ENCODE results near the gene KMT2D.

Gene KMT2D

DNA sequence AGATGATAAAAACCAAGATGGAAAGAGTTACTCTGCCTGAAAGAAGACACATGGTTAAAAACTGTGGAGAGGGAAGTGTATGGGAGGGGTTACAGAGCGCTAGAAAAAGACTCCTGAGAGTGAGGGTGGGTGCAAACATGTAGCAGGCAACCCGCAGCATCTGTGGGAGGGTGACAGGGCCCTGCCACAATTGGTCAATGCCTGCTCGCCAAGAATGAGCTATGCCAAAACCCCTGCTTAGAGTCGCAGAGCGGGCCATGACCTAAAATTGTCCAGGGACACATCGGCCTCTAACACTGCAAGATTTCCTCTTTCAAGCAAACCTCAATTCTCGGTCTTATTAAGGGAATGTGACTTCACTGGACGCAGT is 42.7 kb downstream of the KMT2D start:
- Histone ChIP-seq H3K4me3 (replicated peaks; ENCODE audit: insufficient read depth, low read length) (peak overlapping the region; percentile 70), H3K27me3 (ENCODE audit: insufficient read depth, poor library complexity, severe bottlenecking) (no peaks in the 10 kb centered on the region), H3K27ac (replicated peaks) (peak overlapping the region; percentile 94)
- peak; percentile 62 to 70 for DNase-seq (ENCODE audit: low read depth in 1 of 2, low spot score in 1 of 2)
- TF ChIP-seq POLR2AphosphoS5 (IDR thresholded peaks at IDR 0.05; ENCODE audit: low read depth) (no peak), SPI1 (IDR thresholded peaks at IDR 0.05; ENCODE audit: borderline replicate concordance, low read depth) (peak; percentile 47; the same call in 1 of the 2 replicates)

DNA sequence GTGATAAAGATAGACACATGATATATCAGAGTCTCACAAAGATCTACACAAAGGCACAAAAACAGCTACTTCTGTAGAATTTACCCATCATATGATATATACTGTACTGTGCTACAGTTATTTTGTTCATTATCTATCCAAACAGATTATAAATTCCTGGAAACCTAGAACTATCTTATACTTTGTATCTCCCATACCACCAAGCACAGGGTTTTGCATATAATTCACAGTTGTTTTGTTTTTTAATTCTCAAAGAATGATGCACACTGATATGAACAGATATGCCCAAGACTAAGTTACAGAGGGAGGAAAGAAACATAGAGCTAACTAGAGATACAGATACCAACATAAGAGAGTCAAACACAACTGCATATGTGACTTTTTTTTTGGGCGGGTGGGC is 45.4 kb downstream of the KMT2D start:
- DNase-seq (ENCODE audit: low read depth in 1 of 2, low spot score in 1 of 2), result no peak
- Histone ChIP-seq H3K27me3 (ENCODE audit: insufficient read depth, poor library complexity, severe bottlenecking) (no peaks in the 10 kb centered on the region), H3K4me3 (replicated peaks; ENCODE audit: insufficient read depth, low read length) (no peak overlapping the region), H3K27ac (replicated peaks) (no peak overlapping the region)
- TF ChIP-seq, protein P1, sequence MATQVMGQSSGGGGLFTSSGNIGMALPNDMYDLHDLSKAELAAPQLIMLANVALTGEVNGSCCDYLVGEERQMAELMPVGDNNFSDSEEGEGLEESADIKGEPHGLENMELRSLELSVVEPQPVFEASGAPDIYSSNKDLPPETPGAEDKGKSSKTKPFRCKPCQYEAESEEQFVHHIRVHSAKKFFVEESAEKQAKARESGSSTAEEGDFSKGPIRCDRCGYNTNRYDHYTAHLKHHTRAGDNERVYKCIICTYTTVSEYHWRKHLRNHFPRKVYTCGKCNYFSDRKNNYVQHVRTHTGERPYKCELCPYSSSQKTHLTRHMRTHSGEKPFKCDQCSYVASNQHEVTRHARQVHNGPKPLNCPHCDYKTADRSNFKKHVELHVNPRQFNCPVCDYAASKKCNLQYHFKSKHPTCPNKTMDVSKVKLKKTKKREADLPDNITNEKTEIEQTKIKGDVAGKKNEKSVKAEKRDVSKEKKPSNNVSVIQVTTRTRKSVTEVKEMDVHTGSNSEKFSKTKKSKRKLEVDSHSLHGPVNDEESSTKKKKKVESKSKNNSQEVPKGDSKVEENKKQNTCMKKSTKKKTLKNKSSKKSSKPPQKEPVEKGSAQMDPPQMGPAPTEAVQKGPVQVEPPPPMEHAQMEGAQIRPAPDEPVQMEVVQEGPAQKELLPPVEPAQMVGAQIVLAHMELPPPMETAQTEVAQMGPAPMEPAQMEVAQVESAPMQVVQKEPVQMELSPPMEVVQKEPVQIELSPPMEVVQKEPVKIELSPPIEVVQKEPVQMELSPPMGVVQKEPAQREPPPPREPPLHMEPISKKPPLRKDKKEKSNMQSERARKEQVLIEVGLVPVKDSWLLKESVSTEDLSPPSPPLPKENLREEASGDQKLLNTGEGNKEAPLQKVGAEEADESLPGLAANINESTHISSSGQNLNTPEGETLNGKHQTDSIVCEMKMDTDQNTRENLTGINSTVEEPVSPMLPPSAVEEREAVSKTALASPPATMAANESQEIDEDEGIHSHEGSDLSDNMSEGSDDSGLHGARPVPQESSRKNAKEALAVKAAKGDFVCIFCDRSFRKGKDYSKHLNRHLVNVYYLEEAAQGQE (IDR thresholded peaks at IDR 0.05; ENCODE audit: insufficient replicate concordance, low read depth), result no peak

DNA sequence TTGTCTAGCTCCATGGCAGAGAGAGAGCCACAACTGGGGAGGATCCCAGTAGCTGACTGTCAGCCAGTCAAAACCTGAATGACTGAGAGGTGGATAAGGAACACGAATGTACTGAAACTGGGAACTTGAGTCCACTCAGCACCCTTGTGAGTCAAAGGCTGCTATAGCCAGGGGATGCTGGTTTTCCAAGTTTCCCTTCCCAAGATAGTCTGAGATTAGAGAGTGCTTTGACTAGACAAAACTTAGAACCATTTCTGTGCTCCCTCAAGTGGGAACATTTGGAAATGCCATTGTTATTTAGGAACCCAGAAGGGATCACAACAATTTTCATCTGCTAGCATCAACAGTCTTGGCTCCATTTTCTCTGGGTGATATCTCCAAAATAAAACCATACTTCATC is 46.0 kb downstream of the KMT2D start:
- Histone ChIP-seq H3K4me3 (replicated peaks; ENCODE audit: insufficient read depth, low read length) (no peak overlapping the region), H3K27ac (replicated peaks) (no peak overlapping the region), H3K27me3 (ENCODE audit: insufficient read depth, poor library complexity, severe bottlenecking) (no peaks in the 10 kb centered on the region)
- DNase-seq (ENCODE audit: low read depth in 1 of 2, low spot score in 1 of 2), result no peak
- TF ChIP-seq POLR2AphosphoS5 (IDR thresholded peaks at IDR 0.05; ENCODE audit: low read depth) (no peak), GABPA (IDR thresholded peaks at IDR 0.05; ENCODE audit: low read depth) (no peak), SPI1 (IDR thresholded peaks at IDR 0.05; ENCODE audit: borderline replicate concordance, low read depth) (no peak)
- TF ChIP-seq, protein P2, sequence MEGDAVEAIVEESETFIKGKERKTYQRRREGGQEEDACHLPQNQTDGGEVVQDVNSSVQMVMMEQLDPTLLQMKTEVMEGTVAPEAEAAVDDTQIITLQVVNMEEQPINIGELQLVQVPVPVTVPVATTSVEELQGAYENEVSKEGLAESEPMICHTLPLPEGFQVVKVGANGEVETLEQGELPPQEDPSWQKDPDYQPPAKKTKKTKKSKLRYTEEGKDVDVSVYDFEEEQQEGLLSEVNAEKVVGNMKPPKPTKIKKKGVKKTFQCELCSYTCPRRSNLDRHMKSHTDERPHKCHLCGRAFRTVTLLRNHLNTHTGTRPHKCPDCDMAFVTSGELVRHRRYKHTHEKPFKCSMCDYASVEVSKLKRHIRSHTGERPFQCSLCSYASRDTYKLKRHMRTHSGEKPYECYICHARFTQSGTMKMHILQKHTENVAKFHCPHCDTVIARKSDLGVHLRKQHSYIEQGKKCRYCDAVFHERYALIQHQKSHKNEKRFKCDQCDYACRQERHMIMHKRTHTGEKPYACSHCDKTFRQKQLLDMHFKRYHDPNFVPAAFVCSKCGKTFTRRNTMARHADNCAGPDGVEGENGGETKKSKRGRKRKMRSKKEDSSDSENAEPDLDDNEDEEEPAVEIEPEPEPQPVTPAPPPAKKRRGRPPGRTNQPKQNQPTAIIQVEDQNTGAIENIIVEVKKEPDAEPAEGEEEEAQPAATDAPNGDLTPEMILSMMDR (IDR thresholded peaks at IDR 0.05; ENCODE audit: insufficient read depth, low read length), result no peak

DNA sequence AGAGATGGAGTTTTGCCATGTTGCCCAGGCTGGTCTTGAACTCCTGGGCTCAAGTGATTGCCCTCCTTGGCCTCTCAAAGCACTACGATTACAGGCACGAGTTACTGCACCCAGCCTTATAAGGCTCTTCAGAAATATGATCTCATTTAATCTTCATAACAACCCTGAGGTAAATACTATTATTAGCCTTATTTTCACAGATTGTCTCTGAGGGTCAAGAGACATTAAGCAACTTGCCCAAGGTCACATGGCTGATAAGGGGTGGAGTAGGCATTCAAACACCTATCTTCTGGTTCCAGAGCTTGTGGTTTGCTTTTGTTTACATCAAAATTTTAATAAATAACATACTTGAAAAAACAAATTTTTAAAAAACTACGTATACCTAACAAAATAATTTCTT is 47.2 kb downstream of the KMT2D start:
- H3K4me3 ChIP-seq (replicated peaks; ENCODE audit: insufficient read depth, low read length), result no peak overlapping the region
- DNase-seq (ENCODE audit: low read depth in 1 of 2, low spot score in 1 of 2), result no peak
- no peak for TF ChIP-seq SPI1 (IDR thresholded peaks at IDR 0.05; ENCODE audit: borderline replicate concordance, low read depth)
- no peak for TF ChIP-seq POLR2AphosphoS5 (IDR thresholded peaks at IDR 0.05; ENCODE audit: low read depth)
- TF ChIP-seq, protein P2 (IDR thresholded peaks at IDR 0.05; ENCODE audit: insufficient read depth, low read length), result no peak
- TF ChIP-seq, protein P1 (IDR thresholded peaks at IDR 0.05; ENCODE audit: insufficient replicate concordance, low read depth), result no peak
- no peak for TF ChIP-seq GABPA (IDR thresholded peaks at IDR 0.05; ENCODE audit: low read depth)
- no peaks in the 10 kb centered on the region for H3K27me3 ChIP-seq (ENCODE audit: insufficient read depth, poor library complexity, severe bottlenecking)
- H3K27ac ChIP-seq (replicated peaks), result no peak overlapping the region

DNA sequence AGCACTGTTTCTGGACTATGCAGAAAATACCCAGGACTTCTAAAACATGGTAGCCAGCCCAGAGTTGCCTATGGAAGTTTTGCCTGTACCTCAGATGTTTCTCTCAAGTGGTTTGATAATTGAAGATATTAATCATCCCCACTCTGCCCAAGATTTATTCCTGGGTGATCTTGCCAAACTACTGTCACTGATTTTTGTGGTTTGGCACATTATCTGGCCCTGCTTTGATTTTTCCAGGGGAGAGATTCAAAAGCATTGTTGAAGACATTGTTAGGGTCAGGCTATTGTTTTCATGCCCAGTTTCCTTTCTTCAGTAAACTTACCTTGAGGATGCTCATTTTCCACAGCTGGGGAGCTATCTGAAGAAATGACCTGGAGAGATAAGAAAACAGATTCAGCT is 47.9 kb downstream of the KMT2D start:
- H3K27me3 ChIP-seq (ENCODE audit: insufficient read depth, poor library complexity, severe bottlenecking), result no peaks in the 10 kb centered on the region
- H3K27ac ChIP-seq (replicated peaks), result no peak overlapping the region
- H3K4me3 ChIP-seq (replicated peaks; ENCODE audit: insufficient read depth, low read length), result no peak overlapping the region
- TF ChIP-seq, protein P1 (IDR thresholded peaks at IDR 0.05; ENCODE audit: insufficient replicate concordance, low read depth), result no peak
- TF ChIP-seq POLR2AphosphoS5 (IDR thresholded peaks at IDR 0.05; ENCODE audit: low read depth), result no peak
- TF ChIP-seq SPI1 (IDR thresholded peaks at IDR 0.05; ENCODE audit: borderline replicate concordance, low read depth), result no peak
- TF ChIP-seq, protein P2 (IDR thresholded peaks at IDR 0.05; ENCODE audit: insufficient read depth, low read length), result no peak
- no peak for TF ChIP-seq GABPA (IDR thresholded peaks at IDR 0.05; ENCODE audit: low read depth)
- DNase-seq (ENCODE audit: low read depth in 1 of 2, low spot score in 1 of 2), result no peak

Data from HL-60 (cell line).